ENCODE measurements around the gene ARHGAP19.
A peak's percentile ranks its signal among the peaks of the same experiment; 100 is the strongest.

The ARHGAP19 gene, protein sequence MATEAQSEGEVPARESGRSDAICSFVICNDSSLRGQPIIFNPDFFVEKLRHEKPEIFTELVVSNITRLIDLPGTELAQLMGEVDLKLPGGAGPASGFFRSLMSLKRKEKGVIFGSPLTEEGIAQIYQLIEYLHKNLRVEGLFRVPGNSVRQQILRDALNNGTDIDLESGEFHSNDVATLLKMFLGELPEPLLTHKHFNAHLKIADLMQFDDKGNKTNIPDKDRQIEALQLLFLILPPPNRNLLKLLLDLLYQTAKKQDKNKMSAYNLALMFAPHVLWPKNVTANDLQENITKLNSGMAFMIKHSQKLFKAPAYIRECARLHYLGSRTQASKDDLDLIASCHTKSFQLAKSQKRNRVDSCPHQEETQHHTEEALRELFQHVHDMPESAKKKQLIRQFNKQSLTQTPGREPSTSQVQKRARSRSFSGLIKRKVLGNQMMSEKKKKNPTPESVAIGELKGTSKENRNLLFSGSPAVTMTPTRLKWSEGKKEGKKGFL

DNA sequence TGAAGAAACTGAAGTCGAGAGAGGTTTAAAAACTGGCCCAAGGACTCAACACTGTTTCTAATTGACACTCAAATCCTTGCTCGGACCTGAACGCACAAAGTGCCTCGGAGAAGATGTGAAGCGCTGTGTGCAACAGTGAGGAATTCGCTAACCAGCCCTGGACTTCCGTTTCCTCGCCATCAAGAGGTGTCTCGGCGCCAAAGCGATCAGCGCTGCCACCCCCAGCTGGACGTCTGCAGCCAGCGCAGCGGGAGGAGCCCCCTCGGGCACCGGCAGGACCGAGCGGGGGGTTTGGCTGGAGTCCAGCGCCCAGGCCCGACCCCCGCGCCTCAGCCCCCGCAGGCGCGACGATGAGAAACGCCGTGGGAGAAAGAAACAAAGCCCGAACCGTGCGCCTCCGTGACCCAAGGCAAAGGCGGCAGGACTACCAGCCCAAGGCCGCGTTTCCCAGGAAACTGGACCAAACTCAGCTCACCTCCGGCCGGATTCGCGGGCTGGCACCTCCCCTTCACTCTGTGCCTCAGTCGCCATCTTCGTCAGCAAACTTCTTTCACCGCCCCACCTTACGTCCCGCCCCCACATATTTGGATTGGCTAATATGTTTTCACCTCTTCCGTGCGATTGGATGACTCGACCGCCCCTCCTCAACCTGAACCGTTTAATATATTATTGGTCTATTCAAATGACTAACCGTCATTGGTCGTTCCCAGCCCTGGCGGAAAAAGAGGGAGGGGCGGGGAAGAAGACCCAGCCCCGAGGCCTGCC, at the start of gene ARHGAP19:
Gene ARHGAP19 (minus strand): TSS at position 541 of the 765 bp plus-strand sequence. CDS start 10 bp downstream, at position 531.
- peak; percentile 93 for DNase-seq

DNA sequence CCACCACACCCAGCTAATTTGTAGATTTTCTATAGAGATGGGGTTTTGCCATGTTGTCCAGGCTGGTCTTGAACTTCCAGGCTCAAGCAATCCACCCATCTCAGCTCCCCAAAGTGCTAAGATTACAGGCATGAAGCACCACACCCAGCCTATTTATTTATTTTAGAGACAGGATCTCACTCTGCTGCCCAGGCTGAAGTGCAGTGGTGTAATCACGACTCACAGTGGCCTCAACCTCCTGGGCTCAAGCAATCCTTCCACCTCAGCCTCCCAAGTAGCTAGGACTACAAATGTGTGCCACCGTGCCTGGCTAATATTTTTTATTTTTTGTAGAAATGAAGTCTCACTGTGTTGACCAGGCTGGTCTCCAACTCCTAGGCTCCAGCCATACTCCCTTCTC, 49.0 kb upstream of the ARHGAP19 start:
- no peak for DNase-seq

DNA sequence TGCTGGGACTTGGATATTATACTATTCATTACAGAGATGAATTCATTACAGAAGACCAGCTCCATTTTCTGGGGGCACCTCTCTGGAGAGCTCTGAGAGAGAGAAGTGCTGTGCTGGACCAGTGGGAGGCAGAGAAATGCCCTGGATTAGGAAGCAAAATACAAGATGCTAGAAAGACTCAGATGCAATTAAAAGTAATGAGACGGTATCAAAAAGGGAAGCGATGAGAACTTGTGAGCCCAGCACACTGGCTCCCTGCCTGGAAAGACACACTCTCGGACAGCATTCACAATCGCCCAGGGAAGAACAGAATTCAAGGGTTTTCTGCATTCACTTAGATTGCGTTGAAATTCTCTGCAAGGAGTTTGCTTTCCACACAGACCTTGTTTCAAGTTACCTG, 45.6 kb upstream of the ARHGAP19 start:
- DNase-seq: no peak

DNA sequence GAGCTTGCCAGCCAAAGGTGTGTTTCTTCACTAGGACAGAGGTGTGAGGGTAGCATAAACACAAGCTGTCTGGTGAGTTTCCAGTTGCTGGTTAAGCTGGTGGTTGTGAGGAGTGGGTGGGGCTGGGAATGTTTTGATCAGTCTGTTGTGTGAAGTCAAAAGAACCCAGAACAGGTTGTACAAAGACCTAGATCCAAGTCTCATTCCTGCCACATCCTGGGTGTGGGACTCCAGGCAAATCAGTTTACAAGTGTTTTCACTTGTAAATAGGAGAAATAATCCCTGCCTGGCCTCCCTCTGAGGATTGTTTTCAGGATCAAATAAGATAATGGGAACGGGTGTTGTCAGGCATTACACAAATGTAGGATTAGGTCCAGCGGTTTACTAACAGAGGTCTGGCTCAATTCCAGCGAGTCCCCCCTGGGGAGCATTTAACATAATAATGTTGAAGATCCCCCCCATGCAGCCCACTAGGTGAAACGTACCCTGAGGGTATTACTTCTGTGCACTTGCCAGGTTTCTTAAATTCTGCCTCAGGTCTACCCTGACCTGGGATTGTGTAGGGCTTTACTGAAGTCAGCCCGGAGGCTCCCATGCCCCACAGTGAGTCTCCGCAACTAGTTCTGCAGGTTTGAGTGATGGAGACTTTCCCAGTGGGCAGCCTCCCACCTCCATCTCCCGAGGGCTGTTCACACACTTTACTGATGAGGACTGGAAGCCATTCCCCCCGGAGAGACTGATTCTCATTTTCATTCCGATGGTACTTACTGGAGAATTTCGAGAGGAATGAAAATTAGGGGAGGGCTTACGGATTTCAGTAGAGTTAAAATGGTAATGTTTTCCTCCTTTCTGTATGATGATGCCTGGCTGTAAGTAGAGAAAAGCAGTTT, 44.8 kb upstream of the ARHGAP19 start:
- no peak for DNase-seq

DNA sequence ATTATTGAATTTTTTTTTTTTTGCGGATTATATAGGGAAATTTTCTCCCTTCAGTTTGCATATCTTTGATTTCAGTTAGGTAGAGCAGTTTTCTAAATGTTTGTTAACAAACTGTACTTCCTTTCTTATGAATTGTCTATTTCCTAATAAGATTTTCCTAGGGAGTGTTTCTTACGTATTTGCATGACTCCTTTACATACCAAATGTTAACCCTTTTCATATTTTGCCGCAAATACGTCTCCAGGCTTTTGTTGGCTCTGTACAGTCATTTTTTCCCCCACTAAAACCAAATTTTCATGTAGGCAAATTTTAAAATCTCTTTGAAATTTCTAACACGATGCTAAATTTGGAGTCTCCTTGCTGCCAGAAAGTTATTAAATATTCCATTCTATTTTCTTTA, 44.0 kb upstream of the ARHGAP19 start:
- DNase-seq: no peak

DNA sequence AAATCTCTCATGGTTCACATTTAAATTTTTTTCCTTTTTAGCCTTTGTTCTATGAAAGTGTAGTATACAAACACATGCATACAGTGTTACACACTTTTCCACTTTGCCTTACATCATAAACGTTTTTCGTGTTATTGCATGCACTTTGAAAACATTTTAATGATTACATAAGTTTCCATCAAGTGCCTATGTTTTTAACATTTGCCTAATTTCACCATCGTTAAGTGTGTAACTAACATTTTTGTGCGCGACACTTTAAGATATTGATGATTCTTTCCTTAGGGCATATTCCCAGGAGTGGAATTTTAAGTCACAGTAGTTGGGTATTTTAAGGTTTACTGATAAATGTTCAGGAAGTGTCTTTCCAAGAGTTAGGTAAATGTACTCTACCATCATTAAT, 43.6 kb upstream of the ARHGAP19 start:
- no peak for DNase-seq

DNA sequence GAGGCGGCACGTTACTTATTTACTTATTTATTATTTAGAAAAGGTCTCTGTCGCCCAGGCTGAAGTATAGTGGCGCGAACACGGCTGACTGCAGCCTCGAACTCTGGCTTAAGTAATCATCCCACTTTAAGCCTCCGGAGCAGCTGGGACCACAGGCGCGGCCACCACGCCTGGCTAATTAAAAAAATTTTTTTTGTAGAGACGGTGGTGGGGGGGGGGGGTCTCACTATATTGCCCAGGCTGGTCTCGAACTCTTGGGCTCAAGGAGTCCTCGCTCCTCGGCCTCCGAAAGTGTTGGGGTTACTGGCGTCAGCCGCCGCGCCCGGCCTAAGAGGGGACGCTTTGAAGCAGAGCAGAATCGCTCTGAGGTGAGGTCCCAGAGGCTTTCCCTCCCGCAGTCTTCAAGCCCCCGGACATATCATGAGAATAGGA, 42.8 kb upstream of the ARHGAP19 start:
- DNase-seq: peak; percentile 36

DNA sequence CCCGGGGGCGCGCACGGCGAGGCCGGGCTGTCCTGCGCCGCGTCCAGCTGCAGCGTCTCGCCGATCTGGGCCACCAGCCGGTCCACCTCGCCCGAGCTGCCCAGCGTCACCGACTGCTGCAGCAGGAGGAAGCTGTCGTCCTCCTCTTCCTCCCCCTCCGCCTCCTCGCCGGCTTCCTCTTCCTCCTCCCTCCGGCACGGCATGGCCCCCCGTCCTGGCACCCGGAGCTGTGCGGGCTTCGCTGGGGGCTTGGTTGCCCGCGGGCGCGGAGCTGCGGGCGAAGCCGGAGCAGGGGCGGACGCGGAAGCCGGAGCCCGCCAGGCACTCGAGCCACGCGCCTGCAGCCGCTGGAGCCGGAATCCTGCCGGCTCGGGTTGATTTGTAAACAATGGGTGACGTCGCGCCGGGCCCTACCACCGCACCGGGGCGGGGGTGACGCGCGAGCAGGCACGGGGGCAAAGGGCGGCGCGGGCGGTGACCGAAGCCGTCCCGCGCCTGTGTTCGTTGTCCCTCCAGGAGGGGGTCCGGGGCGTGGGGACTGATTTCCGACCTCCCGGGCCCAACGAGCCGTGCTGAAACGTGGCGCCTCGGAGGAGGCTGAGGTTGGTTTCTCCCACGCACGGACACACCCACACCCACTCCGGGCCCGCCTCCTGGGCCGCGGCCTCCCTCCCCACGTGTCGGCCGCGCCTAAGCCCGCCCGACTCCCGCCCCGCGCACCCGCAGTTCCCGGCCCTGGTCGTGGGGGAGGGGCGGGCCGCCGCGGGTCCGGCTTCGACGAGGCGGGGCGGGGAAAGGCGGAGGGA, 42.1 kb upstream of the ARHGAP19 start, which contains the start of gene FRAT2:
Gene FRAT2 (minus strand): TSS at position 360 of the 806 bp plus-strand sequence. CDS start 157 bp downstream, at position 203.
- DNase-seq: peak; percentile 88

DNA sequence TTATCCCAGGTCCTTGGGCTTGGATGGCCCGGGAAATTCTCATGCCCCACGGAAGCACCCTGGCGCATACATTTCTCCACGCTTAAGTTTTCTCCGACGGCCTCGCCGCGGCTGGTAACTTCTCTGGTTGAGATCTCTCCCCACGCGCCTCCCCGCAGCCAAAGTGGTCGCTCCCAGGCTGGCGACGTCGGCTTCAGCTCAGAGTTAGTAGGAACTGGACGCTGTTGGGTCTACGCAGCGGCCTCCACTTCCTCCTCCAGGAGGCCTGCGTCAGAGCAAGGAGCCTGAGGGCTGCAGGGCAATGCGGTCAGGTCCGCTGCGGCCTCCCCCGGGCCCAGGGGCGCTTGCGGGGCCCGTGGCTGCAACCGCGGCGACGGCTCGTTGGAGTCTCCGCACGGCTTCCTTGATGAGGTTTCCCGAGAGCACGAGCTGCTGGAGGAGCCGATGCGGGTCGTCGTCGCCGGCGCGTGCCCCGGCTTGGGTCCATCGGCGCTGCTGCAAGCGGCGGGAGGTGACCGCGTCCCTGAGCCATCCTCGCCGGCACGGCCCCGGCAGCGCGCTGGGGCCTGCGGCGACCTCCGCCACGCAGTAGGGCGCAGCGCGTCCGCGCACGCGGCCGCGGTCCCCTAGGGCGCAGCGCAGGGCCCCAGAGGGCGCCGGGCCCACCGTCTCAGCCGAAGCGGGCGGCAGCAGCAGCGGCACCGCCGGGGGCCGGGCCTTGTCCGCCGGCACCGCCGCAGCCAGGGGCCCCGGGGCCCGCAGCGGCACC, 41.3 kb upstream of the ARHGAP19 start:
- DNase-seq: peak; percentile 64

DNA sequence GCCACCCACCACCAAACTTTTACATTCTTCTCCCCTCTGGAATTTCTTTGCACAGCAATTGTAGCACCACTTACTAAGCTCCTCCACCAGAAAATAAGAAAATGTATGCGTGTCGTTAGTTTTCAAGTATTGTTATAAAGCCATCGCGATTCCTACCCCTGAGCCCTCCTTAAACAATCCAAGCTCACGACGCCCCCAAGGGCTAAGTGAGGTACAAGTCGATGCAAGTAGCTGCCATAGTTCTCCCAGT, 40.8 kb upstream of the ARHGAP19 start:
- DNase-seq: no peak

DNA sequence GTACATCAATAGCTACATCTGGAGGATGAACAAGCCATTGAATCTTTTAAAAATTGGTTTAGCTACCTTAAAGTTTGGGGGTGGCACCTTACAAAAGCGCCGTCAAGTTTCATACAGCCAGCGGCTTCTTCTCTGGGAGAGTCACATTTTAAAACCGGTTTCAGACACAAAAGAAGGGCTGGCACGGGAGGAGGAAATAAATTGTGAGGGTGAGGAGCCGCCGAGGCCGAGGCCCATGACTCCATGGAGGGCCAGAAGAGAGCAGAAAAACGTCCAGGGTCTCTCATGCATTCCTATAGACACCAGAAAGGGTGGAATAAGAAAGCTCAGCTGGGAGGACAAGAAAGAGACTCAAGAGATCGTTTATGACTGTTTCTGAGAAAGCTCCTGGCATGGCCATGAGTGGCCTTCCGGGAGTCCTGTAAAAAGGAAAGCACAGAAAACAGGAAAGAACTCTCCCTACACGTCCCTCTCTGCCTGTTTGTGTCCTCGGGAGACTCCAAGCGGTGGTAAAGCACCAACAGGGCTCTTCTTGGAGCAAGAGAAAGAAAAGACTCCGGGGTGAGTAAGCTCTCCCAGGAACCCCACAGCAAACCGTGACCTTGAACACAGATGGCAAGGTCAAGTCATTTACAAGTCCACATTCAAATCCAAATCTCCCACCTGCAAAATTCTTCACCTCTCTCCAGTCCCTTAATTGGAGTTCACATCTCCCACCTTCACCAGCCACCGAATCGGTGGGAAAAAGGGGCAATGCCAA, 40.3 kb upstream of the ARHGAP19 start:
- no peak for DNase-seq

DNA sequence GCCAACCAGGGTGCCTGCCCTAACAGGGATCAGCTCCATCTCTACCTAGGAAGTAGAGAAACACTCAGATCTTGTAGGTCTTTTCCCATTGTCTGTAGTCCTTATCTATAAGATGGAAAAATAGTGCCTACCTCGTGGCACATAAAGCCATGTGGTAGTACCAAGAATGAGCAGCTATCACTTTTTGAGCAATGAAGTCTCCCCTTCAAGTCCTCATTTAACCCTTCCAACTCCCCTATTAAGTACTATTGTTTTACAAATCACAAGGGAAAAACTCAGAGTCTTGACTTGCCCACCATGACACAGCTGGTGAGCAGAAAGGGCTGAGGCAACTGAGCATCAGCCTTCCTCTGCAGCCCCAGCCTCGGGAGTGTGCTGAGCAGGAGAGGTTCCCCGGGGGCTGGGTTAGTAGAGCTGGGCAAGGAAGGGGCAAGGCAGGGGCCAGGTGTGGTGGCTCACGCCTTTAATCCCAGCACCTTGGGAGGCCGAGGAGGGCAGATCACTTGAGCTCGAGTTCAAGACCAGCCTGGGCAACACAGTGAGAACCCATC, 38.8 kb upstream of the ARHGAP19 start:
- DNase-seq: no peak

DNA sequence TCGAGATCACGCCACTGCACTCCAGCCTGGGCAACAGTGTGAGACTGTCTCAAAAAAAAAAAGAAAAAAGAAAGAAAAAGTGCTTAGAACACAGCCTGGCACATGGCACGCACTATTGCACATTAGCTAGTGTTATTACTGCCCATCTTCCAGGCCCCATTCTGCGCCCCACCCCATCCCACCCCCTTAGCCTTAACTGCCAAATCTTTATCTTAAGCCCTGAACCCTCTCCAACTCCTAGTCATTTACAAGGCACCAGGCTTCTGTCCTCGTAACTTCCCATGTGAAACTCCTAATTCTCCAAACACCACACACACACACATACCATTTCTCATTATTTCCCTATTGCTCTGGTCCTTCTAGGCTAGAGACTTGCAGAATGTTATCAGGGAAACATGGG, 37.3 kb upstream of the ARHGAP19 start:
- no peak for DNase-seq

DNA sequence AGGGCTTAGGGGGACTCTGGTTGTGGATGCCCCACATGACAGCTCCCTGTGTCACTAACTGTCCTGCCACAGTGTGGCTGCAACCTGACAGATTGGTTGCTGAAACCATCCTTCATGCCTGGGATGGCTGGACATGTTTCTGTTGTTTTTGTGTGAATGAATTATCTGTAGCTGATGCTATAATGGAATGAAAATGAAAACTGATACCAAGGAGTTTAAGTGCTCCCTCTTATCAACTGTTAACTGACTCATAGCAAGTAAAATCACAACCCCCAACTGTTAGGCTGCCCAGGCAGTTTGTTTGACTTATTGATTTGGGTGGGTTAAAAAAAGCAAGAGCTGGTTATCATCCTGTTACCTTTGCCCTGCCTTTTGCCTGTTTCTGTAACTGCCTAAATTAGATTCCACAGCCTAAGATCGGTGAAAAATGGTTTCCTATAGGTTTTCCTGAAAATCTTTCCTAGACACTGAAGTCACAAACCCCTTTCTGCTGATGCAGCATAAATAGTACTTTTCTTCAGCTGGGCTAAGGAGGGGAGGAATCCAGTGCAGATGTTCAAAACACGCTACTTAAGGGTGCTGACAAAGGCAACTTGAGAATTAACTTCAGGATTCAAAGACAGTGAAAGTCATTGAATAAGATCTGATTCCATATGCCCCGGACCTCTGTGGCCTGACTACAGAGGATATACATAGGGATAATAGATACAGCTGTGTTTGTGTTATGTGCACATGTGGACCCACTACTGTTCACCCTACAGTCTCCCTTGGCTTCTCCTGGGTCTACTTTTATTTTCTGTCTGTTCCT, 36.4 kb upstream of the ARHGAP19 start:
- peak; percentile 33 for DNase-seq

DNA sequence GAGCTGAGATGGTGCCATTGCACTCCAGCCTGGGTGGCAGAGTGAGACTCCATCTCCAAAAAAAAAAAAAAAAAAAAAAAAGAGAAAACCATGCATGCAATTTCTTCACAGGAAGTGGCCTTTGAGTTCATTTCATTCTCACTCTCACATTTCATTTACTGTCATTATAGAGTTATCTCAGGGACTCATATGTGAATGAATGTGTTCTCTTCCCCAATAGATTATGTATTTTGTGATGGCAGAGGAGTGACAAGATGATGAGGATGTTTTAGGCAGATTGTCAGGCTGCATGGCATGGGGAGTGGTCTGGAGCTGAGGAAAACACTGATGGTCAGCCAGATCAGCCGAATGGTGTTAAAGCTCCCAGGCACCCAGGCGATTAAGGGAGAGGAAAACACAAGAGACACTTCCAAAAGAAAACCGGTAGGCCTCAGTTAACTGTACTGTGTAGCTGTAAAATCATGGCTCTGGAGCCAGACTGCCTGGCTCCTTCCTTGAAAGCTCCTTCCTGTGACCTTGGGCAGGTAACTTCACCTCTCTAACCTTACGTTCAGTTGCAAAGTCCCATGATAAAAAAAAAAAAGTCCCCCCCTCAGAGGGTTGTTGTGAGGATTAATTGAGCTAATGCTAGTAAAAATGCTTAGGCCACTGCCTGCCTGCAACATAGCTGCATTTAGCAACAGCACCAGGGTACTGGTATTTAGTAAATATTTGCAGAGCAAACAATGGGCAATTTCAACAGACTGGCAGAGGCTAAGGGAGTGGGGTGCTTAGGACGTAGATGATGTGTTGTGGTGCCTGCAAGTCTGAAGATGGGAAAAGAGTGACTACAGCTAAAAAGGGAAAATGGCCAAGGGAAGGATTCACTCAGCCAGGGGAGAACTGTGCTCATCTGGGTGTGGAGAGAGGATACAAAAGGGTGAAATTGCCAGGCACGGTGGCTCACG, 35.2 kb upstream of the ARHGAP19 start:
- DNase-seq: no peak

DNA sequence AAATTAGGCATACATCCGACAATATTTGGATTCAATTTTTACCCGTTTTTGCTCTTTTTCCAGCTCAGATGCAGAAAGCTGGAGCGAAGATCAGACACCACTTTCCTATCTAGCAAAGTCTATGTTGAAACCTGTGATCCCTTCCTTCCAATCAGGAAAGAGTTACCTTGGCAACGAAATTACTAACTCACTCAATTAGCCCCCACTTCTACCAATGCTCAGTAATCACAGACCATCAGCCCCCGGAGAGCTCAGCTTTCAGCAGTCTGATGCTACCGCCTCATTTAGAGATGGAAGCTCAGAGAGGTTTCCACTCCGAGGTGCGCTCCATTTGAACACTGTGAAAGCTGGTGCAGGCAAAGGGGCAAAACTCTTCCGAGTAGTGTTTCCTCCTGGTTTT, 33.3 kb upstream of the ARHGAP19 start:
- no peak for DNase-seq

DNA sequence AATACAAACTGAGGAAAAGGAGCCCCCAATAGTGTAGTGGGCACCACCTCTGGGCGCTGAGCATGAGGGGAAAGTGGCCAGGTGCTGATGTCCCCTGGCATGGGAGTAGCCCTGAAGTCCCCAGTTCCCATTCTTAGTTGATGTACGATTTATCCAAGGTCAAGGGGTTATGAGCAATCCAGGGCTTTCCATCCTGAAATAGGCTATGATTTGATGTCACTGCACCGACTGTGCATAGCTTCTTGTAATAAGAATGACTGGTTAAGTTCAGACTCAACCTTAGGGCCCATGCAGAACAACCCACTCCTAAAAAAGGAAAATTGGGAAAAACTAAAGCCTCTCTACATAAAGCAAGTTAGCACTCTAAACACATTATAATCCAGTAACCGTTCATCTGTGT, 31.1 kb upstream of the ARHGAP19 start:
- DNase-seq: no peak

DNA sequence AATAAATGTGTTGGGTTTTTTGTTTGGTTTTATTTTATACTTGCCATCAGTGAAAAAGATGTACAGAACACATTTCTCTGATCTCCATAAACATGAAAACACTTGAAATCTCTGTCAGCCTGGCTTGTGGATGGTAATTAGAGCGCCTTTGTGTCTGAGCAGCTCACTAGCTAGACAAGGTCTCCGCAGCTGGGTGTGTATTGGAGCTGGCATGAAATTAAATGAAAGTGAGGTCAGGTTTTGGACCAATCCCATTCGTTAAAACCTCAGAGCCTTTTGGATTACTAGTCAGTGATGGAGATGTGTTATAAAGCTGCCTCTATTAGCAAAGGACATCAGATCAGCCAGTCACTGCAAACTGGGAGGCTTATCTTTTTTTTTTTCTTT, 29.4 kb upstream of the ARHGAP19 start:
- no peak for DNase-seq
